ENCODE measurements around the gene UFD1. TPM values are rescaled to one million over a fixed set of nuclear protein-coding genes. Genes with fewer than 3 reads are reported as not detected.
A peak's percentile ranks its signal among the peaks of the same experiment; 100 is the strongest.

Gene UFD1, protein sequence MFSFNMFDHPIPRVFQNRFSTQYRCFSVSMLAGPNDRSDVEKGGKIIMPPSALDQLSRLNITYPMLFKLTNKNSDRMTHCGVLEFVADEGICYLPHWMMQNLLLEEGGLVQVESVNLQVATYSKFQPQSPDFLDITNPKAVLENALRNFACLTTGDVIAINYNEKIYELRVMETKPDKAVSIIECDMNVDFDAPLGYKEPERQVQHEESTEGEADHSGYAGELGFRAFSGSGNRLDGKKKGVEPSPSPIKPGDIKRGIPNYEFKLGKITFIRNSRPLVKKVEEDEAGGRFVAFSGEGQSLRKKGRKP
- polyA plus RNA-seq (ENCODE audit: insufficient read length in 12 of 12): 10 to 100 TPM in 11 of 12 donors, not detected in 1; 19.7 to 55.0 (median 43.7) TPM
- long read RNA-seq, donor 1, full-length matches to known transcripts: 12 of 22 reads
- long read RNA-seq, donor 1, partial matches to known transcripts: 10 of 22 reads
- long read RNA-seq, donor 1, other reads (novel, unspliced or antisense): 0 of 22 reads
- long read RNA-seq, donor 2, transcript UFD1-201 (12 exons, 1,814 nt): major isoform, 31 of 41 reads
- long read RNA-seq, donor 2, partial matches to known transcripts: 5 of 41 reads
- long read RNA-seq, donor 2, other reads (novel, unspliced or antisense): 5 of 41 reads
- long read RNA-seq, donor 3, full-length matches to known transcripts: 11 of 11 reads
- long read RNA-seq, donor 3, partial matches to known transcripts: 0 of 11 reads
- long read RNA-seq, donor 3, other reads (novel, unspliced or antisense): 0 of 11 reads
- long read RNA-seq, donor 4, transcript UFD1-201 (12 exons, 1,814 nt): major isoform, 6 of 8 reads
- long read RNA-seq, donor 4, partial matches to known transcripts: 0 of 8 reads
- long read RNA-seq, donor 4, other reads (novel, unspliced or antisense): 0 of 8 reads
- long read RNA-seq, donor 5, full-length matches to known transcripts: 13 of 13 reads
- long read RNA-seq, donor 5, partial matches to known transcripts: 0 of 13 reads
- long read RNA-seq, donor 5, other reads (novel, unspliced or antisense): 0 of 13 reads
- long read RNA-seq, donor 6, transcript UFD1-201 (12 exons, 1,814 nt): major isoform, 12 of 12 reads
- long read RNA-seq, donor 6, partial matches to known transcripts: 0 of 12 reads
- long read RNA-seq, donor 6, other reads (novel, unspliced or antisense): 0 of 12 reads
- long read RNA-seq, donor 7, full-length matches to known transcripts: 10 of 10 reads
- long read RNA-seq, donor 7, partial matches to known transcripts: 0 of 10 reads
- long read RNA-seq, donor 7, other reads (novel, unspliced or antisense): 0 of 10 reads
- long read RNA-seq, donor 8, transcript UFD1-201 (12 exons, 1,814 nt): major isoform, 17 of 26 reads
- long read RNA-seq, donor 8, partial matches to known transcripts: 9 of 26 reads
- long read RNA-seq, donor 8, other reads (novel, unspliced or antisense): 0 of 26 reads
- long read RNA-seq, donor 9, transcript UFD1-201 (12 exons, 1,814 nt): major isoform, 14 of 14 reads
- long read RNA-seq, donor 9, partial matches to known transcripts: 0 of 14 reads
- long read RNA-seq, donor 9, other reads (novel, unspliced or antisense): 0 of 14 reads
- long read RNA-seq, donor 10, transcript UFD1-201 (12 exons, 1,814 nt): major isoform, 19 of 24 reads
- long read RNA-seq, donor 10, partial matches to known transcripts: 5 of 24 reads
- long read RNA-seq, donor 10, other reads (novel, unspliced or antisense): 0 of 24 reads
- long read RNA-seq, donor 11, transcript UFD1-201 (12 exons, 1,814 nt): major isoform, 17 of 18 reads
- long read RNA-seq, donor 11, partial matches to known transcripts: 0 of 18 reads
- long read RNA-seq, donor 11, other reads (novel, unspliced or antisense): 0 of 18 reads

DNA sequence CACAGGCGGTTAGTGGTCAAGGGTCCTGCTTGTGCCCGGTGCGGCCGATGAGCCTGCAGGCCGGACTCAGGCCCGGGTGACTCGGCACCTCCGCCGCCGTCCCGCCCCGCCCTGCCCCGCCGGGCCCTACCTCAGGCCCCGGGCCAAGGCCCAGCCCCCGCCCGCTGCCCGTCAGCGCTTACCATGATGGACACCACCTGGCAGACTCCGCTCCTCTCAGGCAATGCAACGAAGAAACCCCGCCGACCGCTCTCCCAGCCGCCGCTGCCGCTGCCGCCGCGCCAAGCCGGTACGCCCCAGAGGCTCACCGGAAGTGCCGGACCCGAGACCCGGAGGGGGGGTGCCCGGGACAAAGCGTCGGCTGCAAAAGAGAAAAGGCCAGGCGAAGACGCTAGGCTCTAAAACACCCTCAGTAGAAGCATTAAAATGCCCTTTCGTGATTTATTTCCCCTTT, at the start of gene UFD1:
Gene UFD1 (minus strand): TSS at position 293 of the 454 bp plus-strand sequence. CDS start 108 bp downstream, at position 185.
- DNase-seq: no peak

DNA sequence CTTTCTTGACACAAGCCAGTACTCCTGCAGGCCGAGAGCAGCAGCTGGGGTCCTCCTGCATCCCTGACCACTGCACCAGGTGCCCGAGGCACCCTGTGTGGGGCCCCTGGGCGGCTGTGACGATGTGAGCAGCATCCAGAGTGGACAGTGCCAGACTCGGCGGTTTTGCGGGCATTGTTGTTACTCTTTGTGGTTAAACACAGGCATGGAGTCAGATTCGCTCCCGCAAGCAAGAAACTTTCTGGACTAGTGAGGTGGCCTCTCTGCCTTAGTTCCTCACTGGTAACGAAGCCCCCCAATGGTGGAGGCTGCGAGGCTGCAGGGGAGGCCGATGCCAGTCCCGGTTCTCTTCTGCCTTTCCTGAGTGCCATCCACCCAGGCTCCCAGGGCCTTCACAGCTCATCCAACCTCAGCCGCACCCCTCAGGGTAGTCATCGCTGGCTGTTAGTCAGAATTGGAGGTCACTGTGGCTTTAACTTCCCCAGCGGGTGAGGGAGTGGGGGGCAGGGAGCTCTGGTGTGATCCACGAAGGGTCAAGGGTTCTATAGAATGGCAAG, 48.9 kb upstream of the UFD1 start:
- DNase-seq: no peak

DNA sequence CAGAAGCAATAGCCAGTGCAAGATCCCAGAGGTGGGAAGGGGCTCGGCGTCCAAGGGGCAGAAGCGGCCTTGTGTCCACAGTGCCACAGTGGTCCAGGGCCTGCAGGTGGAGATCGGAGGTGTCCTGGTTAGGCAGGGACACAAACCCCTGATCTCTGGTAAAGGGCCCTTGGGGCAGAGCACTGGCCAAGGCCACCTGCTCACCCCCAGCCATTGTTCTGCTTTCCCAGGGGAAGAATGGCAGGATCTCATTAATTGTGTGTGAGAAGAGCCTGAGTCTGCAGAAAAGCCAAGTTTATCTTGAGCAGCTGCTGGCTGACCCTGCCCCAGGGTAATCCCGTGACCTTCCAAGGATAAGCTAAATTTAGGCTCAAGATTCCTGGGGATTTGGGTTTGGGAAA, 48.3 kb upstream of the UFD1 start:
- no peak for DNase-seq

DNA sequence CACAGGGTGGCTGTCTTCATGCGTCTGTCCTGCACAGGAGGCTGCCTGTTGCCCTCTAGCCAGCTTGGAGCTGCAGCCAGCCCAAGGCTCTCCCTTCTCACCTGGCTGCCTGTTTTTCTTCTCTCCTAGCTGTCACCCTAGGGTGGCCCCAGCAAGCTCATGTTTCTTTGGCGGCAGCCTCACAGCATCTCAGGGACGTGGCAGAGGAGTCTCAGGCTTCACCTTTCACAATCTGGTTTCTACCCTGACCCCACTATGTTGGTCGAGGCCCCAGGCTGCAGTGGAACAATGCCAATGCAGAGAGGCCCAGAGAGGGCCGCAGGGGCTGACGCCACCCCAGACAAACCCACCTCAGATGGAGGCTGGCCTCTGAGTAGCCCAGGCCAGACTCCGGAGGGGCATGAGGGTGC, 47.7 kb upstream of the UFD1 start:
- DNase-seq: no peak

DNA sequence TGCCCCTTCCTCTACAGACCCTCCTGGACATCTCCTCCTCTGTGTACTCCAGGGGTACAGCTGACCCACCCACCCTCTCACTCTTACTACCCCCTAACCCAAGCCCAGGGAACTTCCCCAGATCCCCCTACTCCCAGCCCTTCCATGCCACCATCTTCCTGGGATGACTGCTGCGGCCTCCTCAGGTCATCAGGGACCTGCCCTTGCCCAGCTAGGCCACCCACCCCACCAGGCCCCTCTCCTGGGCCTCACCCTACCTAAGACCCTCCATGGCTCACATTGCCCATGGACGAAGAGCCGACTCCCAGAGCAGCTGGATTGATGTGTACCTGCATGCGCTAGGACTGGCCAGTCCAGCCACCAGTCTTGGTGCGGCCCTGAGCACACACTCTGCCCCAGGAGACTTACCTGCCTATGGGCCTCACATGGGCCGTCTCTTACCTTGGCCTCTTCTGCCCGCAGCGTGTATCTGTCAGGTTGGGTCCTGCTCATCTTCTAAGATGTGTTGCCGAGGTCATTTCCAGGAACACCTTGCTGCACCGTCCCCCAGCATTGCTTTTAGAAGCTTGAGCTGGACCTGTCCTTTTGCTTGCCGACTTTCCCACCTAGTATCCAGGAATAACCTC, 47.2 kb upstream of the UFD1 start:
- no peak for DNase-seq

DNA sequence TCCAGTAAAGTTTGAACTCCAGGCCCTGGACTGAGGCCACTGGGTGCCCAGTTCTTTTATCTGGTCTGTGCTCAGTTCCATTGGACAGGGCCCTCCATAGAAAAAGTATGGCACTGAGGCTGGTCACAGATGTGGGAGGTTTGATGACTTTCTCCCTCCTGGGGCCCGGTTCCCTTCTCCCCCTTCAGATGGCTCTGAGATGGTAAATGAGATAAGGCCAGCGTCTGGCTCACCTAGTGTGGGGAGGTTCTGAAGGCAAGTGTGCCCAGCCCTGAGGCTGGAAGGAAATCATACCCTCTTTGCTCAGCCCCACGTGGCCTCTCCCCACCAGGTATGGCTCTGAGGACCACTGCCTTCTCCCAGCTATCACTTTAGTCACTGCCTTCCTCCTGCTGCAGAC, 46.7 kb upstream of the UFD1 start:
- no peak for DNase-seq

DNA sequence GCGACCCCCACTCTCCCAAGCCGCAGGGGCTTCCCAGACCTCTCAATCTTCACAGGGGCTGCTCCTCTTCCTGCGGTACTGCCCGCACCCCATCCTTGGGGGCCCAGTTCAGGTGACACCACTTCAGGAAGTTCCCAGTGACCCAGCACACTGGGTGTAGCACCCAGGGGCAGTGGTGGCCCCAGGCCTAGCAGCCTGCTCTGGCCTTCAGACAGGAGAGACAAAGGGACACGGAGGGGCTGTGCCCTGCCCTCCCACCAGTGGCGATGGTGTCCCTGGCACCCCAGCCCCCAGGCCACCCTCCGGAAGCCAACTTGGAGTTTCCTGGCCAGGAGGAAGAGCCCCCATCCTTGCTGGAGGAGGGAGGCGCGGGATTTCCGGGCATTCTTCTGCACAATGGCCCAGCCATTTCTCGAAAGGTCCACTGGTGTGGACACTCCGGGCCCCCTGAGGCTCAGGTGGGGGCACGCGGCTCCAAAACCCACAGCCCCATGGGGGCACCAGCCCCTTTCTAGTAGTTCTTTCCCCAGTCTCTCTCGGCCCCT, 46.2 kb upstream of the UFD1 start:
- no peak for DNase-seq

DNA sequence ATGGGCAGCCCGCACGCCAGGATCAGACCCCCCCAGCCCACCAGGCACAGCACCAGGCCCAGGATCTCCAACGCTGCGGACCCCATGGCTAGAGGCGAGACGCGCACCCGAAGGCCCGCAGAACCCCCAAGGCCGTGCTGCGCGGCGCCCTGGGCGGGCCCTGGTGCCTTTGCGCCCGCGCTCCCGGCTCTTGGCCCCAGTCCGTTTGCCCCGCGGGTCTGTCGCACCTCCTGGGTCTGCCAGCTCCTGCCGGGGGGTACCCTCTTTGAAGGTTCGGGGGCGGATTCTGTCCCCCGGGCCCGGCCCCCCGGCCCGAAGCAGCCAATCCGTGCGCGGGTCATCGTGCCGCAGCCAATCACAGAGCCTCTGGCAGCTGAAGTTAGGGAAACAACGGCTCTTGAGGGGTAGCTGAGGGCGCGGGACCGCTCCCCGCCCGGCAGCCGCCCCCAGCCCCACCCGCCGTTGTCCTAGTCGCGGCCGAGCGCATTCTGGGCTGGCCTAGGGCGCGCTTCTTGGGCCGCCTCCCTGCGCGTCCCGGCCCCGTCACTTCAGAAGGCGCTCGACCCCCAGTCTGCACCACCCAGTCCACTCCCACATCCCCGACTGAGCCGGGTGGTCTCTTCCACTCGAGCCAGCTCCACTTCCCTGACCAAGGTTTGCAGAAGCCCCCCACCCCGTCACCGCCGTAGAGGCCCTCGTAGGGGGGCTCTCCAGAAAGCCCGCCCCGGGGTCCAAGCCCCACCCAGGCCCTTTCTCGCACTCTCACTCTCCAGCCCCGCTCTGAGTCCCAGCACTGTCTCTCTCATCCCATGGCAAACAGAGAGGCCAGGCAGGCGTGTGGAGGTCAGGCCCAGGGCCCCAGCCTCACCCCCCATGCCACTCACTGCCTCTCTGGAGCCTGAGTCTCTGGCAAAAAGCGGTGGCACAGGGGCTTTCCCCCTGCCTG, 45.5 kb upstream of the UFD1 start, which contains the start of gene CLDN5:
Gene CLDN5 (minus strand): TSS at position 241 of the 946 bp plus-strand sequence. CDS start 155 bp downstream, at position 86.
- DNase-seq: no peak

DNA sequence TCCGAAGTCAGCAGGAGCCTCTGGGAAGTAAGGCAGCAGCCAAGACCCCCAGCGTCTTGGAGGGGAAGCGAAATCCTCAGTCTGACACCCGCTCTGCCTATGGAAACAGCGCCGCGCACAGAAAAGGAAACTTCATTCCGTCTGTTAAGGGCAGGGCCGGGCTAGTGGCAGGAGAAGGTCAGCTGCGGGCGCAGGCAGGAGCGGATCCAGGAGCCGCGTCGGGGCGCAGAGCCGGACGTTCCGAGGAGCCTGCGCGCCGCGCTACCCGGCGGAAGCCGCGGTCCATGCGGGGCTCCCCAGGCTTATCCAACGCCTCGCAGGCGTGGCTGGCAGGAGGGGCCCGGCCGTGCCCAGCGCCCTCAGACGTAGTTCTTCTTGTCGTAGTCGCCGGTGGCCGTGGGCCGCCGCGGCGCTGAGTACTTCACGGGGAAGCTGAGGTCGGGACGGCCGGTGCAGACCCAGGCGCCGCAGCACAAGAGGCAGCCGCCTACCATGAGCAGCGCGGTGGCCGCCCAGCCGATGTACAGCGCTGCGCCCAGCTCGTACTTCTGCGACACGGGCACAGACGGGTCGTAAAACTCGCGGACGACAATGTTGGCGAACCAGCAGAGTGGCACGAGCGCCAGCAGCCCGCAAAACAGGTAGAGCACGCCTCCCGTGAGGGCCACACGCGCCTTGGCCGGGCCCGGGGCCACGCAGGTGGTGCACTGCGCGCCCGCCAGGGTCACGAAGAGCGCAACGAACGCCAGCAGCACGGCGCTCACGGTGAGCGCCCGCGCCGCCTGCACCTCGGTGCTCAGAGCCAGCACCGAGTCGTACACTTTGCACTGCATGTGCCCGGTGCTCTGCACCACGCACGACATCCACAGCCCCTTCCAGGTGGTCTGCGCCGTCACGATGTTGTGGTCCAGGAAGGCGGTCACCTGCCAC, 44.5 kb upstream of the UFD1 start:
- DNase-seq: no peak

DNA sequence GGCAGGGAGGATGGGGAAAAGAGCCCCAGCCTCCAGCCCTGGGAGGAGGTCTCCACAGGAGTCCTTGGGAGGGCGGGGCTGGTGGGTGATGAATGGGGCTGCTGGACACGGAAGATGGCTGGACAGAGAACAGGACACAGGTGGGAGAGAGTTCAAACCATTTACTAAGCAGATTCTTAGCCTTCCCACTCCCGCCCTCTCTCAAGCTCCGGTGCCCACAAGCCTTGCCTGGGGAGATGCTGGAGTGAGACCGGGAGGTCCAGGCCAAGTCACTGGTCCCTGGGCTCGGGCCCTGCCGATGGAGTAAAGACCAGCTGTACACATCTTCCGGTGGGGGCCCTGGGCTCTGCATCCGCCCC, 43.9 kb upstream of the UFD1 start:
- DNase-seq: no peak

DNA sequence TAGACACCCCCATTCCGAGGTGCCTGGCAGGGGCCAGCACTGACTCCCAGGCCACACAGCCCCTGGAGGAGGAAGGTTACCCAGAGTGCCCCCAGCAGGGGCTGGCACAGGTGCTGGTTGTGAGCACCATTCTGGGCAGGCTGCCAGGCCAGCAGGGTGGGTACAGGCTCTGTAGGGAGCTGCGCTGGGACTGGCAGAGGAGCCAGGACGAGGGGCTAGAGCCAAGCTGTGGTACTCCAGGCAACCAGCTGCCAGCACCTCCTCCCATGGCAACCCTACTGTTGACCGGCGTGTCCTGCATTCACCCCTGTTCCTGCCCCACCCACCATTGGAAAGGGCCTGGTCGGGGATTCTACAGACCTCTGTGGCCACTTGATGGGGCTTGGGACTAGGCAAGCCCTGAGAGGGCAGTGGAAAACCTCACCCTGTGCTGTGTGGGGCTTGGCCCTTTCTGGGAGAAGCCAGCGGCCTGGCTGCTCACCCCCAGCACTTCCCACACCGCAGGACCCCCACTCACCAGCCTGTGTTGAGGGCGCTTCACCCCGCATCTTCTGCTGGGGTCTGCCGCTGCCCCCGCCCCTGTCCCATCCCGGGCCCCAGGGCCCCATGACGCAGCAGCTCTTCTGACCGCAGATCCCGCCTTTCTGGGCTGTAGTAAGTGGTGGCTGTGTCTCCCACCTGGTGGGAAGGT, 43.3 kb upstream of the UFD1 start:
- peak; percentile 33 for DNase-seq

DNA sequence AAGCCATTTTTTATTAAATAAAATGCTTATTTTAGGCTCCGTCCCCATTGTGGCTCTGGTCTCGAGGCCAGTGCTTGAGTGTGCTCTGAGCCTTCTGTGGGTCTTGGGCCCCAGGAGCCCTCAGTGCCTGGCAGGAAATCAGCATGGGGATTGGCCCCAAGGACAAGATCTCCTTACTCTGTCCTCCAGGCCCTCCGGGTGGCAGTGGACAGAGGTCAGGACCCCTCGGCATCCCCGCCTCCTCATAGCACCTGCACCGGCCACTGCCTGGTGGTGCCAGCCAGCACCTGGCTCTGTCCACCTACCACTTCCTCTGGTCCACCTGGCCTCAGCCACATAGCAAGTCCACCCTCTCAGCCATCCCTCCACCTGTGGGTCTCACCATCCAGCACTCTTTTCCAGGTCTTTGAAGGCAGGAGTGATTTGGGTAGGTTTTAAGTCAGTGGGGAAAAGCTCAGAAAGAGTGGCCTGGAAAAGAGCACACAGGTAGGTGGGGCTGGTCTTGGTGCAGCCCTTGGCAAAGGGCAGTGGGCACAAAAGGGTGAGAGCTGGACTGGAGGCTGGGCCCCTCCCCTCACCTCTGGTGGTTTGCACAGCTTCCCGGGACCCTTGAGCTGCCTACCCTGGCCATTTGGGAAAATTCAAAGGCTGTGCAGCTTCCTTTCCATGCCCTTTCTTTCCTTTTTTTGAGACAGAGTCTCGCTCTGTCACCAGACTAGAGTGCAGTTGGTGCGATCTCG, 41.7 kb upstream of the UFD1 start:
- DNase-seq: no peak

DNA sequence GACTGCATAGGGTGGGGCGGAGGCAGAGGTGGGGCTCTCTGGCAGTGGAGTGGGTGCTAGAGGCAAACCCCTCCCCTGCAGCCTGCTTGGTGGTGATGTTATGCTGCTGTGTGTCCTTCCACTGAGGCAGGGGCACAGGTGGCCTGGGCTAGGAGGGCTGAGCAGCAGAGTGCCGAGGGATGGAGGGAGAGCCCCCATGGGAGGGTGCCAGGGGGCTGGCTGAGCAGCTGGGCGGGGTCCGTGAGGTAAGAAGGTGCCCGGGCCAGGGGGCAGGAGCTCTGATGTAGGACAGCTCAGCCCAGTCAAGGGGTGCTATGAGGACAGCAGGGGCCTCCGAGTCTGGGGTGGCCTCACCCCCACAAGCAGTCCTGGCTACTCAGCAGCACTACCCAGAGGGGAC, 41.0 kb upstream of the UFD1 start:
- no peak for DNase-seq

DNA sequence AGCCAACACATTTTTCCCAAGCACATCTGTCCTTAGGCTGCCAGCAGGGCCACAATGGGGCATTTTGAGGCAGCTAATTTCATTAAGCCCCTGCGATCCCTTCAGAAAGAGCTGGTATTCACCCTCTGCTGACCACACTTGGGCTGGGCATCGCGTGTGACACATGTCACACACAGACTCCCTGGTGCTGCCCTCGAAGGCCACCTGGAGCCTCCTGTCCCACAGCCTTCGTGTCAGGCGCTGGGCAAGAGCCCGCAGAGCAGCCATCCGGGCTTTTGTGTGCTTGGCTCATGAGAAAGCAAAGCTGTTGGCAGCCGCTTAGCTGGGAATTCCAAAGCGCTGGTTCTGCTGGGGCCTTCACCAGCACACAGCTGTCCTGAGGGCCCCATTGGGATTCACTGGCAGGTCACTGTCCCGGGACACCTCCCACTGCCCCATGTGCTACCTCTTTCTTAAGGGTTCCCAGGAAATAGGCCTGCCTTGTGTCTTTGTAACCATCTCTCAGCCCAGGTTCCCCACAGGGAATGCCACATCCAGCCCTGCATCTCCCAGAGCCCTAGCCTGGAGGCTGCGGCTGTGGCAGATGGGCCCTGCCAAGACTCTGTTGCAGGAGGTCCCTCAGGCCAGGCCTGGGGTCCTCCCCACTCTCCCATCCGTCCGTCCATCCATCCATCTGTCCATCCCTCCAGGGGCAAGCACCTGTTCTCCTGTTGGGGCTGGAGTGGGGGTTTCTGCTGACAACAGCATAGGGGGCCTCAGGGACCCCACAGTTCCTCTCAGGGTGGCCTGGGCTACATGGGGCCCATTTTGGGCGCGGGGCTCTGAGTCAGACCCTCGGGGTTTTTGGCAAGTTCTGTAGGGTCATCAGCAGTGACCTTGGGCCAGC, 40.3 kb upstream of the UFD1 start:
- no peak for DNase-seq

DNA sequence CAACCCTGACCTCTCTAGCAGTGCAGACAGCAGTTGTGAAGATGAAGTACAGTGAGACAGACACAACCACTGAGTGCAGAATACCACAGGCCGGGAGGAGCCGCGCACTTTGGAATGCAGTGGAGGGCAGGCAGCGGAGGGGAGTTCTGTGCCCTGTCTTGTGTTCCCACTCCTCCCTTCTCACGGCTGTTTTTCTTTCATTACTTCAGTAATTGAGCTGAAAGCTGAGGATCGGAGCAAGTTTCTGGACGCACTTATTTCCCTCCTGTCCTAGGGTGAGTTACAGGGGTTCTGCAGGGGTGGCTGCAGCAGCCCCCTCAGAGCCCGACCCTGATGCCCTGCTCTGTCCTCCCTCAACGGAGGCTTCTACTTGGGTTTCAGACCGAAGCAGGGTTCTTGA, 39.6 kb upstream of the UFD1 start:
- DNase-seq: no peak

Measured in muscle of arm (tissue), 14 donors.